ENCODE data around the gene OTOS. TPM values are rescaled to one million over a fixed set of nuclear protein-coding genes. Genes with fewer than 3 reads are reported as not detected.

OTOS gene
- total RNA-seq, 1 donor from 2014 or later: not detected

DNA sequence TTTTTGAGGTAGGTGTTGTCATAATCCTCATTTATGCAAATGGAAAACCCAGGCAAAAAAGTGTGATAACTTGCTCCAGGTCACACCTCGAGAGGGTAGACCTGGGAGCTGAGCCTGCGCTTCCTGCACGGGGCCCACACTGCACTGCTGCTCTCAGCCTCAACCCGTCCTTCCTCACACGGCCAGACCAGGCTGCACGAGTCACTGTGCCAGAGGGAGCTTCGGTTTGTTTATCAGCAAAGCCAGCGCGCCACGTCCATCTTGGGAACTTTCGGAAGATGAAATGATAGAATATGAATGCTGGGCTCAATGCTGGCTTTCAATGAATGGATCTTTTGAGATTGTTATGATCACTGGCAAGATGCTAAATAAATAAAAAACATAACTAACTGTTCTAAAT is 18.8 kb downstream of the OTOS start:
- TF ChIP-seq, protein P1, sequence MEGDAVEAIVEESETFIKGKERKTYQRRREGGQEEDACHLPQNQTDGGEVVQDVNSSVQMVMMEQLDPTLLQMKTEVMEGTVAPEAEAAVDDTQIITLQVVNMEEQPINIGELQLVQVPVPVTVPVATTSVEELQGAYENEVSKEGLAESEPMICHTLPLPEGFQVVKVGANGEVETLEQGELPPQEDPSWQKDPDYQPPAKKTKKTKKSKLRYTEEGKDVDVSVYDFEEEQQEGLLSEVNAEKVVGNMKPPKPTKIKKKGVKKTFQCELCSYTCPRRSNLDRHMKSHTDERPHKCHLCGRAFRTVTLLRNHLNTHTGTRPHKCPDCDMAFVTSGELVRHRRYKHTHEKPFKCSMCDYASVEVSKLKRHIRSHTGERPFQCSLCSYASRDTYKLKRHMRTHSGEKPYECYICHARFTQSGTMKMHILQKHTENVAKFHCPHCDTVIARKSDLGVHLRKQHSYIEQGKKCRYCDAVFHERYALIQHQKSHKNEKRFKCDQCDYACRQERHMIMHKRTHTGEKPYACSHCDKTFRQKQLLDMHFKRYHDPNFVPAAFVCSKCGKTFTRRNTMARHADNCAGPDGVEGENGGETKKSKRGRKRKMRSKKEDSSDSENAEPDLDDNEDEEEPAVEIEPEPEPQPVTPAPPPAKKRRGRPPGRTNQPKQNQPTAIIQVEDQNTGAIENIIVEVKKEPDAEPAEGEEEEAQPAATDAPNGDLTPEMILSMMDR (conservative IDR thresholded peaks at IDR 0.05): no peak
- Mint-ChIP-seq H3K4me1 (no peaks in the 10 kb centered on the region), H3K4me3 (no peak overlapping the region), H3K36me3 (ENCODE audit: low read depth) (peaks cover 13% of the 10 kb centered on the region), H3K27me3 (ENCODE audit: low read depth) (peaks cover 5% of the 10 kb centered on the region), H3K9me3 (peaks cover 4% of the 10 kb centered on the region), H3K27ac (ENCODE audit: unreplicated experiment) (no peak overlapping the region)
- no peak for DNase-seq (ENCODE audit: low read depth, low spot score)

DNA sequence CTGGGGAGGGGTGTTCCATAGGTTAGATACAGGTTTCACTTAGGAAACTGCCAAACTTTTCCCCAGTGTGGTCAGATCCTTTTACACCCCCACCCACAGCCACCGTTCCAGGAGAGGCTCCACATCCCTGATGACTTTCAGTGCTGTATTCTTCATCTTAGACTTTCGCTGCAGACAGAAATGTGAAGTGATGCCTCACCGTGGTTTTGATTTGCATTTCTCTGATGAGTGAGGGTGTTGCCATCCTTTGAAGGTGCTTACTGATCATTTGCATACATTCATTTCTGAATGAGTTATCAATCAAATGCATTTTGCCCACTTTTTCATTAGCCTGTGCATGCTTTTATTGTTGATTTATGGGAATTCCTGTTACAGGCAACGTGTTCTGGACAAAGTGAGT is 19.3 kb downstream of the OTOS start:
- Mint-ChIP-seq H3K4me1 (no peaks in the 10 kb centered on the region), H3K9me3 (peaks cover 4% of the 10 kb centered on the region), H3K36me3 (ENCODE audit: low read depth) (peaks cover 11% of the 10 kb centered on the region), H3K27ac (ENCODE audit: unreplicated experiment) (no peak overlapping the region), H3K27me3 (ENCODE audit: low read depth) (peaks cover 8% of the 10 kb centered on the region), H3K4me3 (no peak overlapping the region)
- DNase-seq (ENCODE audit: low read depth, low spot score): no peak
- TF ChIP-seq, protein P1 (conservative IDR thresholded peaks at IDR 0.05): no peak

DNA sequence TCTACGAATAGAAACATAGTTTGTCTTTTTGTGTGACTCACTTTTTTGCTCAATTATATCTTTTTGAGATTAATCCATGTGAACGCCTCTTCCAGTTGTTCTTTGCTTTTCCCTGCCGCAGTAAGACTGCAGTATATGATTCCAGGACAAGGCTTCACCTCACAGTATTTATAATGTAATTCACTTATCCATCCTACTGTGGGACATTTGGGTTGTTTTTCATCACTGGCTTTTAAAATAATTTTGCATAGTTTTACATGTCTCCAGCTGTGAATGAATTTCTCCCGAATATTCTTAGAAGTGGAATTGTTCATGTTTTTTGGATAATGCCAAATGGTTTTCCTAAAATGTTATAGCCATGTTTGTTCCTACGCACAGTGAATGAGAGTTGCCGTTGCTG is 26.2 kb downstream of the OTOS start:
- Mint-ChIP-seq H3K27me3 (ENCODE audit: low read depth) (peaks cover 47% of the 10 kb centered on the region), H3K36me3 (ENCODE audit: low read depth) (no peaks in the 10 kb centered on the region), H3K4me1 (no peaks in the 10 kb centered on the region), H3K9me3 (peaks cover 3% of the 10 kb centered on the region), H3K4me3 (no peak overlapping the region), H3K27ac (ENCODE audit: unreplicated experiment) (no peak overlapping the region)
- DNase-seq (ENCODE audit: low read depth, low spot score): no peak
- TF ChIP-seq, protein P1 (conservative IDR thresholded peaks at IDR 0.05): no peak

DNA sequence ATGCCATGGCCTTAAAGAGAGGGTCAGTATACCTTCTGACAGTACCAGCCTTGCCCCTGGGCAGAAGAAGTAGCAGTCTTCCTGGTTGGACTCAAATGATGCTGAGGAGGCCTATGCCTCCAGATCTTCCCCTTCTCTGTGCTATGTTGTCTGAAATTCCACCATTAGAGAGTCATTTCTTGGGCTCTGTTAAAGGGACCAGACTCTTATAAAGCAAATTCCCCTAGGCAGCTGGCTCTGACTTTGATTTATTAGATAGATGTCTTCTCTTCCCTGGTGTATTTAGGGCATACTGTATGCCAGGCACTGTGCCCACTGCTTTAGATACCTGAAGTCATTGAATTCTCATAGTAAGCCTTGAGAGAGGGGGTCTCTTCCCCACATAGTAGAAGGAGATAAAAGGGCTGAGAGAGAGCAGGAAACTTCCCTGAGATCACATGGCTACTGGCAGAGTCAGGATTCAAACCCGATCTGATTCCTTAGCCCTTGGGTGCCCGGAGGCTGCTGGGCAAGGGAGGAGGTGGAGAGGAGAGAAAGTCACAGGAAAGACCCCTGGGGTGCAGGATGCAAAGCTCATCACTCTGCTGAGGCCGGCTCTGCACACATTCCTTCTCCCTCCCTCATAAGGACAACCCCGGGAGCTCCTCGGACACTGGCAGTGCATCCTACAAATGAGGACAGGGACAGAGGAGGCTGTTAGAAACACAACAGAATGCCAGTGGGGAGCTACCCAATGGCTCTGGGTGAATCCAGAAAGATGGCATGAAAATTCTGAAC is 27.4 kb downstream of the OTOS start:
- Mint-ChIP-seq H3K4me1 (no peaks in the 10 kb centered on the region), H3K27me3 (ENCODE audit: low read depth) (peaks cover 50% of the 10 kb centered on the region), H3K27ac (ENCODE audit: unreplicated experiment) (no peak overlapping the region), H3K4me3 (no peak overlapping the region), H3K36me3 (ENCODE audit: low read depth) (no peaks in the 10 kb centered on the region), H3K9me3 (peaks cover 3% of the 10 kb centered on the region)
- DNase-seq (ENCODE audit: low read depth, low spot score): no peak
- TF ChIP-seq, protein P1 (conservative IDR thresholded peaks at IDR 0.05): no peak

DNA sequence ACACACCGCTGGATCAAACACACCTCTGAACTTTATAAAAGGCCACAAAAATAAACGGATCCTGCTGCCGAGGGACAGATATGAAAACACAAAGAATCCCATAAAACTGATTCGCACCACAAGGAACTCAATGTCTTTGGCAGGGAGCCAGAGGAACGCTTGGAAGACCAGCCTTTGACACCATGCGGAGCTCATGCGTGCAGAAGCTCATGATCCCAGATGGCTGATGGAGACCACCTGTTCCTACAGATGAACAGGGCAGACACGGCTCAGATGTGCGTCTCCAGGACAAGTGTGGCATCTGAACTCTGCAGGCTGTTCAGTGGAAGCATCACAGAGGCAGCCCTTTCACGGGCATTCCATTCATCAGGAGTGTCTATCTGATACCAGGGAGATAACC is 29.2 kb downstream of the OTOS start:
- H3K4me3 Mint-ChIP-seq: no peak overlapping the region
- TF ChIP-seq, protein P1 (conservative IDR thresholded peaks at IDR 0.05): no peak

More for the DNA sequence above, 29.2 kb downstream of the OTOS start:
- Mint-ChIP-seq H3K9me3 (peaks cover 3% of the 10 kb centered on the region), H3K27me3 (ENCODE audit: low read depth) (peaks cover 51% of the 10 kb centered on the region), H3K27ac (ENCODE audit: unreplicated experiment) (no peak overlapping the region), H3K36me3 (ENCODE audit: low read depth) (no peaks in the 10 kb centered on the region), H3K4me1 (no peaks in the 10 kb centered on the region)
- no peak for DNase-seq (ENCODE audit: low read depth, low spot score)

Measured in neural crest cell (in vitro differentiated cells).